Hepatocyte (in vitro differentiated cells): ENCODE results near the gene MCCD1. TPM values are rescaled to one million over a fixed set of nuclear protein-coding genes. Genes with fewer than 3 reads are reported as not detected.

Experiments used
- DNase-seq: peaks from one replicate; pipeline ENCODE4 v3.0.0-alpha.2; 2016; ENCODE audit warnings: low spot score
- H2AFZ ChIP-seq: fragments of 200-600 bp; sonication (generic); 2 replicates; pipeline ENCODE4 v1.6.0; 2016; ENCODE audit warnings: antibody characterized with exemption, mild to moderate bottlenecking
- H3K27ac ChIP-seq: fragments of 200-600 bp; sonication (generic); 2 replicates; pipeline ENCODE4 v1.5.1; 2016; ENCODE audit warnings: mild to moderate bottlenecking
- H3K27me3 ChIP-seq: fragments of 200-600 bp; sonication (generic); 2 replicates; pipeline ENCODE4 v1.6.1; 2016
- H3K36me3 ChIP-seq: fragments of 200-600 bp; sonication (generic); replicated peaks from 2 replicates; pipeline ENCODE4 v1.5.1; 2016; ENCODE audit warnings: low read depth; ENCODE audit not compliant: insufficient read depth
- H3K4me1 ChIP-seq: fragments of 200-600 bp; sonication (generic); 2 replicates; pipeline ENCODE4 v1.5.1; 2016; ENCODE audit warnings: mild to moderate bottlenecking, moderate library complexity; ENCODE audit not compliant: insufficient read depth
- H3K4me2 ChIP-seq: fragments of 200-600 bp; sonication (generic); 2 replicates; pipeline ENCODE4 v1.6.0; 2016
- H3K4me3 ChIP-seq: fragments of 200-600 bp; sonication (generic); 2 replicates; pipeline ENCODE4 v1.5.1; 2016; ENCODE audit warnings: mild to moderate bottlenecking
- H3K79me2 ChIP-seq: fragments of 200-600 bp; sonication (generic); 2 replicates; pipeline ENCODE4 v1.6.0; 2017; ENCODE audit warnings: mild to moderate bottlenecking
- H3K9me2 ChIP-seq: fragments of 200-600 bp; sonication (generic); replicated peaks from 2 replicates; pipeline ENCODE4 v1.6.0; 2017; ENCODE audit warnings: mild to moderate bottlenecking; ENCODE audit not compliant: insufficient read depth
- H3K9me3 ChIP-seq: fragments of 200-600 bp; sonication (generic); 2 replicates; pipeline ENCODE4 v1.5.1; 2016; ENCODE audit warnings: low read depth, mild to moderate bottlenecking
- H4K20me1 ChIP-seq: fragments of 200-600 bp; sonication (generic); 2 replicates; pipeline ENCODE4 v1.6.0; 2016; ENCODE audit warnings: mild to moderate bottlenecking; ENCODE audit not compliant: insufficient read depth, poor library complexity, severe bottlenecking
- CTCF ChIP-seq: fragments of 200-600 bp; sonication (generic); IDR thresholded peaks from 2 replicates; pipeline ENCODE4 v1.5.1; 2016; ENCODE audit warnings: antibody characterized with exemption, mild to moderate bottlenecking; ENCODE audit not compliant: poor library complexity
- EZH2 ChIP-seq: fragments of 200-600 bp; sonication (generic); IDR thresholded peaks from 2 replicates; pipeline ENCODE4 v1.6.1; 2016; ENCODE audit warnings: antibody characterized with exemption, mild to moderate bottlenecking, borderline replicate concordance
- EZH2phosphoT487 ChIP-seq: fragments of 200-600 bp; sonication (generic); IDR thresholded peaks from one replicate; pipeline ENCODE4 v1.6.1; 2018; ENCODE audit warnings: antibody characterized with exemption, mild to moderate bottlenecking, low read depth, moderate library complexity; ENCODE audit not compliant: unreplicated experiment, severe bottlenecking
- WGBS: methylation state at CpG from one replicate; pipeline ENCODE4 v1.1.6; 2016; ENCODE audit warnings: low lambda C conversion rate; ENCODE audit errors: missing lambda C conversion rate; 5-methylcytosine and 5-hydroxymethylcytosine counted together
- polyA plus RNA-seq: library from polyadenylated mRNA; unstranded; fragments of >200 nt; fragmentation: Nextera tagmentation; extraction: Ambion mirVana; gene quantifications from 2 replicates; pipeline ENCODE4 v1.2.1, GENCODE V29; 2016
- total RNA-seq: library from RNA; depleted of rRNA; stranded (reverse); fragments of >200 nt; gene quantifications from 2 replicates; pipeline ENCODE4 v1.2.3, GENCODE V29; 2014

MCCD1 gene
- total and polyA plus RNA-seq, 2 experiments from 2014 or later = 0.47 to 2.0 TPM

GRCh38 chr6:31533455-31533841 is 4.7 kb downstream of the MCCD1 start:
- H3K4me1 ChIP-seq = no peaks in the 10 kb centered on the region
- peaks cover 13% of the 10 kb centered on the region for H3K36me3 ChIP-seq
- 81% methylated on average over 1 of the region's 1 CpG for WGBS
- H3K27me3 ChIP-seq = no peaks in the 10 kb centered on the region
- no peak for DNase-seq
- H3K79me2 ChIP-seq = peaks cover 51% of the 10 kb centered on the region
- H3K27ac ChIP-seq = no peak overlapping the region
- H2AFZ ChIP-seq = no peak overlapping the region
- peaks cover 79% of the 10 kb centered on the region for H4K20me1 ChIP-seq
- H3K4me3 ChIP-seq = no peak overlapping the region
- H3K9me2 ChIP-seq = no peaks in the 10 kb centered on the region
- no peaks in the 10 kb centered on the region for H3K9me3 ChIP-seq
- H3K4me2 ChIP-seq = no peak overlapping the region
- TF ChIP-seq EZH2phosphoT487 (no peak), CTCF (no peak), EZH2 (no peak)

- Histone ChIP-seq H4K20me1 (peaks cover 85% of the 10 kb centered on the region), H3K36me3 (peaks cover 13% of the 10 kb centered on the region)
- WGBS = 96% methylated on average over 6 of the region's 6 CpGs
Measured at GRCh38 chr6:31534011-31534410, 5.2 kb downstream of the MCCD1 start.

GRCh38 chr6:31534521-31535040 is 5.8 kb downstream of the MCCD1 start:
- no peak overlapping the region for H3K4me3 ChIP-seq
- DNase-seq = no peak
- peaks cover 88% of the 10 kb centered on the region for H4K20me1 ChIP-seq
- WGBS = 93% methylated on average over 22 of the region's 24 CpGs
- no peaks in the 10 kb centered on the region for H3K27me3 ChIP-seq
- no peaks in the 10 kb centered on the region for H3K9me2 ChIP-seq
- TF ChIP-seq EZH2phosphoT487 (no peak), CTCF (no peak), EZH2 (no peak)
- H3K79me2 ChIP-seq = peaks cover 62% of the 10 kb centered on the region
- H3K9me3 ChIP-seq = no peaks in the 10 kb centered on the region
- H3K27ac ChIP-seq = no peak overlapping the region
- no peak overlapping the region for H3K4me2 ChIP-seq
- peaks cover 11% of the 10 kb centered on the region for H3K4me1 ChIP-seq
- H2AFZ ChIP-seq = no peak overlapping the region
- peaks cover 13% of the 10 kb centered on the region for H3K36me3 ChIP-seq

More at GRCh38 chr6:31534011-31534410, 5.2 kb downstream of the MCCD1 start:
- no peaks in the 10 kb centered on the region for H3K9me3 ChIP-seq
- no peak overlapping the region for H3K4me2 ChIP-seq
- H3K79me2 ChIP-seq = peaks cover 56% of the 10 kb centered on the region
- H3K4me1 ChIP-seq = peaks cover 5% of the 10 kb centered on the region
- TF ChIP-seq CTCF (no peak), EZH2 (no peak), EZH2phosphoT487 (no peak)
- H3K9me2 ChIP-seq = no peaks in the 10 kb centered on the region
- H3K4me3 ChIP-seq = no peak overlapping the region
- H3K27ac ChIP-seq = no peak overlapping the region
- DNase-seq = no peak
- no peaks in the 10 kb centered on the region for H3K27me3 ChIP-seq
- no peak overlapping the region for H2AFZ ChIP-seq
